PC-9 (cell line): ENCODE data around the gene ADSS1. TPM values are rescaled to one million over a fixed set of nuclear protein-coding genes. Genes with fewer than 3 reads are reported as not detected.

Experiments
- BruUV-seq: library from RNA; stranded (reverse); fragments of 400-500 nt; replicated peaks from 2 replicates; lab custom pipeline; 2021; lab: Mats Ljungman, UMichigan
- CTCF ChIA-PET: fragments of 300-600 bp; sonication (Branson Sonifier 250); formaldehyde crosslinking; loops from one replicate; lab custom pipeline; 2022; ENCODE audit warnings: antibody characterized with exemption; lab: Charles Lee
- POLR2A ChIA-PET: fragments of 300-600 bp; sonication (Branson Sonifier 250); formaldehyde crosslinking; loops from one replicate; lab custom pipeline; 2022; ENCODE audit warnings: antibody characterized with exemption; ENCODE audit not compliant: unreplicated experiment; lab: Charles Lee
- DNase-seq, 2 experiments: peaks; one replicate each; pipeline versions ENCODE4 v3.0.0 to v3.0.0-alpha.2; 2015 to 2022; ENCODE audit warnings: mixed read lengths in 1 of 2
- H2AFZ ChIP-seq: fragments of 200-600 bp; sonication (generic); 2 replicates; pipeline ENCODE4 v1.8.1; 2017; ENCODE audit warnings: antibody characterized with exemption
- H3F3A ChIP-seq: fragments of 200-600 bp; sonication (generic); 2 replicates; pipeline ENCODE4 v1.8.1; 2017; ENCODE audit warnings: antibody characterized with exemption, mild to moderate bottlenecking, low read depth; ENCODE audit not compliant: insufficient read depth
- H3K27ac ChIP-seq: fragments of 200-600 bp; sonication (generic); 2 replicates; pipeline ENCODE4 v1.6.1; 2016; ENCODE audit warnings: mixed run types
- H3K27me3 ChIP-seq: fragments of 200-600 bp; sonication (generic); 2 replicates; pipeline ENCODE4 v1.6.1; 2016; ENCODE audit warnings: low read depth, mixed run types; ENCODE audit not compliant: insufficient read depth
- H3K36me3 ChIP-seq: fragments of 200-600 bp; sonication (generic); 2 replicates; pipeline ENCODE4 v1.6.1; 2016; ENCODE audit warnings: low read depth, mixed run types
- H3K4me1 ChIP-seq: fragments of 200-600 bp; sonication (generic); replicated peaks from 2 replicates; pipeline ENCODE4 v1.6.1; 2016; ENCODE audit warnings: mixed run types; ENCODE audit not compliant: insufficient read depth
- H3K4me2 ChIP-seq: fragments of 200-600 bp; sonication (generic); 2 replicates; pipeline ENCODE4 v1.6.1; 2017; ENCODE audit warnings: mixed run types
- H3K4me3 ChIP-seq: fragments of 200-600 bp; sonication (generic); 2 replicates; pipeline ENCODE4 v1.6.1; 2016; ENCODE audit warnings: mixed run types
- H3K79me2 ChIP-seq: fragments of 200-600 bp; sonication (generic); 2 replicates; pipeline ENCODE4 v1.6.1; 2017; ENCODE audit warnings: low read depth, mixed run types
- H3K9me2 ChIP-seq: fragments of 200-600 bp; sonication (generic); 2 replicates; pipeline ENCODE4 v1.8.1; 2017; ENCODE audit warnings: mild to moderate bottlenecking; ENCODE audit not compliant: insufficient read depth
- H3K9me3 ChIP-seq: fragments of 200-600 bp; sonication (generic); 2 replicates; pipeline ENCODE4 v1.8.1; 2016; ENCODE audit warnings: low read depth; ENCODE audit not compliant: insufficient read depth
- H4K20me1 ChIP-seq: fragments of 200-600 bp; sonication (generic); 2 replicates; pipeline ENCODE4 v1.8.1; 2017; ENCODE audit not compliant: insufficient read depth
- CTCF ChIP-seq: fragments of 200-600 bp; sonication (generic); conservative IDR thresholded peaks from 2 replicates; pipeline ENCODE4 v1.6.1; 2017; ENCODE audit warnings: mixed run types, antibody characterized with exemption, mild to moderate bottlenecking, moderate library complexity
- EZH2 ChIP-seq: fragments of 200-600 bp; sonication (generic); IDR thresholded peaks from 2 replicates; pipeline ENCODE4 v1.8.0; 2017; ENCODE audit warnings: antibody characterized with exemption, low read depth
- intact Hi-C: fragments of 100-400 bp; cut with micrococcal nuclease; formaldehyde crosslinking; loops from one replicate; pipeline ENCODE4 v1.10.0; 2022; ENCODE audit not compliant: unreplicated experiment
- total RNA-seq: library from RNA; stranded (reverse); gene quantifications from 2 replicates; pipeline ENCODE4 v1.2.3, GENCODE V29; 2021

The ADSS1 gene
- total RNA-seq, 1 experiment from 2014 or later, result 5.8 TPM

GRCh38 chr14:104753528-104754212, 29.6 kb downstream of the ADSS1 start:
- peak overlapping the region; percentile 88 for H3K4me2 ChIP-seq
- BruUV-seq, result no TSS peak
- H3K9me2 ChIP-seq, result no peaks in the 10 kb centered on the region
- peak overlapping the region; percentile 81; the same call in 1 of the 2 replicates for H2AFZ ChIP-seq
- TF ChIP-seq CTCF, result no peak
- TF ChIP-seq EZH2, result no peak
- H3K27me3 ChIP-seq, result no peaks in the 10 kb centered on the region
- H3K9me3 ChIP-seq, result no peaks in the 10 kb centered on the region
- POLR2A ChIA-PET, result interaction anchor here (0.7 kb wide), 1 partner anchor 548 kb away, joined by 7 read pairs; no protein-coding TSS in a partner anchor
- H4K20me1 ChIP-seq, result peaks cover 10% of the 10 kb centered on the region
- CTCF ChIA-PET, result no interaction called here
- H3K79me2 ChIP-seq, result peaks cover 38% of the 10 kb centered on the region
- H3F3A ChIP-seq, result peaks cover 9% of the 10 kb centered on the region; the same call in 1 of the 2 replicates
- DNase-seq, result no peak
- peak overlapping the region; percentile 61 for H3K4me3 ChIP-seq
- H3K4me1 ChIP-seq, result peaks cover 24% of the 10 kb centered on the region
- H3K27ac ChIP-seq, result no peak overlapping the region
- peaks cover 3% of the 10 kb centered on the region; the same call in 1 of the 2 replicates for H3K36me3 ChIP-seq
- intact Hi-C loops, result loop anchor here (5.0 kb wide), 1 partner anchor 71 kb away; no protein-coding TSS in a partner anchor

DNA sequence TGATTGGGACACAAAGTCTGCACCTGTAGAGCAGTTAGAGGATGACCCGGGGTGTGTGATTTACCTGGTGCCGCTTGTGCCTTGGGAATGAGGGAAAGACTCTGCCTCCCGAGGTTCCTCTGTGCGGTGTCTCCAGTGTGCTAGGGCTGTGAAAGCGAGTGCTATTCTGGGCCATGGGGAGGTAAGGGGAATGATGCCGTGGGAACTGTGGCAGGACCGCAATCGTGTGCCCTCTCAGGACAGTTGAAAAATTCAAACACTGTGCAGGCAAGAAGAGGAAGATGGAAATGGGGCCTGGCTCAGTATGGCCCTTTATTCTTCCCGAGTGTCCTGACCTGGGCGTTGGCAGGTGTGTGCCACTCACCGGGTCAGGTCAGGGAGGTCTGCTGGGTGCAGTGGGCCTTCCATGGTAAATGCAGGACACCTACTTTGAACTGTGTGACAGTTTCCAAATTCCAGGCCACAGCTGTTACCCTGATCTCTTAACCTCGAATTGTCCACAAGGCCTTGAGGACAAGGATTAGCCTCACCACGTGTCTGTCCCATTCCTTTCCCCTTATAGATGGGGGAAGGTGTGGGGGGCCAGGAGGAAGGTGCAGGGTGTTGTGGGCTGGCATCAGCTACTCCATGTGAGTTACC, 30.3 kb downstream of the ADSS1 start:
- Histone ChIP-seq H3K9me2 (no peaks in the 10 kb centered on the region), H3K4me1 (peaks cover 18% of the 10 kb centered on the region), H4K20me1 (peaks cover 16% of the 10 kb centered on the region), H3K27ac (no peak overlapping the region), H3K36me3 (peaks cover 3% of the 10 kb centered on the region; the same call in 1 of the 2 replicates), H2AFZ (no peak overlapping the region), H3K9me3 (no peaks in the 10 kb centered on the region), H3K4me2 (peak overlapping the region; percentile 88), H3F3A (peaks cover 7% of the 10 kb centered on the region; the same call in 1 of the 2 replicates), H3K4me3 (peak overlapping the region; percentile 61), H3K79me2 (peaks cover 38% of the 10 kb centered on the region), H3K27me3 (no peaks in the 10 kb centered on the region)
- intact Hi-C loops, result loop anchor here (5.0 kb wide), 1 partner anchor 72 kb away; no protein-coding TSS in a partner anchor
- TSS peak; percentile 36 for BruUV-seq
- ChIA-PET CTCF (no interaction called here), POLR2A (interaction anchor here (0.7 kb wide), 1 partner anchor 547 kb away, joined by 7 read pairs; no protein-coding TSS in a partner anchor)
- no peak for TF ChIP-seq CTCF
- no peak for TF ChIP-seq EZH2
- DNase-seq, result no peak

DNA sequence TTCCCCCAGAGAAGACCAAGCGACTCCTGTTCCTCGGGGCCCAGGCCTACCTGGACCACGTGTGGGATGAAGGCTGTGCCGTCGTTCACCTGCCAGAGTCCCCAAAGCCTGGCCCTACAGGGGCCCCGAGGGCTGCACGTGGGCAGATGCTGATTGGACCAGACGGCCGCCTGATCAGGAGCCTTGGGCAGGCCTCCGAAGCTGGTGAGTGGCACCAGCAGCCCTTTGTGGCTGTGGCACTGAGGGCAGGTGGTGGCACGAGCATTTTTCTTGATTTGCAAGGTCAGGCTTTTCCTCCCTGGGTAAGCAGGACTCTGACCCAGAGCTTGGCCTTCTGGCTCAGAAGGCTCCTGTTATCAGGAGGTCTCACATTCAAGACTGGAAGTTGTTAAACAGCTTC, 31.6 kb downstream of the ADSS1 start:
- peaks cover 3% of the 10 kb centered on the region; the same call in 1 of the 2 replicates for H3K36me3 ChIP-seq
- H3K4me1 ChIP-seq, result peaks cover 9% of the 10 kb centered on the region
- ChIA-PET CTCF (no interaction called here), POLR2A (no interaction called here)
- TF ChIP-seq CTCF (no peak), EZH2 (no peak)
- no peak overlapping the region for H3K27ac ChIP-seq
- no peak for DNase-seq
- no peak overlapping the region for H2AFZ ChIP-seq
- peaks cover 16% of the 10 kb centered on the region for H4K20me1 ChIP-seq
- intact Hi-C loops, result no loop called here
- no TSS peak for BruUV-seq
- H3K9me2 ChIP-seq, result no peaks in the 10 kb centered on the region
- H3K27me3 ChIP-seq, result no peaks in the 10 kb centered on the region
- H3F3A ChIP-seq, result no peaks in the 10 kb centered on the region; the same call in 1 of the 2 replicates
- H3K9me3 ChIP-seq, result no peaks in the 10 kb centered on the region
- no peak overlapping the region for H3K4me3 ChIP-seq
- no peak overlapping the region for H3K4me2 ChIP-seq
- H3K79me2 ChIP-seq, result peaks cover 38% of the 10 kb centered on the region
